ENCODE measurements around the gene GRIK2. TPM values are rescaled to one million over a fixed set of nuclear protein-coding genes. Genes with fewer than 3 reads are reported as not detected.
A peak's percentile ranks its signal among the peaks of the same experiment; 100 is the strongest.

Gene GRIK2
- total and polyA plus RNA-seq, 2 of the 4 experiments (the other 2 are of a cell fraction), result 8.2 to 15.2 TPM

- intact Hi-C loops (cut with micrococcal nuclease), result loop anchor here (2.0 kb wide), 1 partner anchor 137 kb away; no protein-coding TSS in a partner anchor
- Histone ChIP-seq H4K20me1 (ENCODE audit: insufficient read depth, low read length) (no peaks in the 10 kb centered on the region), H3K27me3 (ENCODE audit: control insufficient read depth, insufficient read depth, low read length) (no peaks in the 10 kb centered on the region; the same call in 1 of the 2 replicates), H4K5ac (ENCODE audit: low read depth, low read length) (no peak overlapping the region), H3K4me2 (ENCODE audit: low read depth, low read length) (peak overlapping the region; percentile 87), H2AK9ac (replicated peaks; ENCODE audit: low read depth, low read length, poor library complexity) (peak overlapping the region; percentile 22), H2BK15ac (ENCODE audit: low read depth, low read length) (no peak overlapping the region; the same call in 2 of the 3 replicates), H4K91ac (ENCODE audit: insufficient read depth, low read depth, low read length) (peak overlapping the region; percentile 16), H2BK5ac (ENCODE audit: low read depth, low read length, poor library complexity, severe bottlenecking) (peak overlapping the region; percentile 18), H4K8ac (ENCODE audit: low read depth in 2 of 2, low read length in 2 of 2) (peak overlapping the region; percentile 1 to 50; a peak in 3 of 4 replicates), H3K14ac (replicated peaks; ENCODE audit: low read depth, low read length) (no peak overlapping the region), H3K79me1 (ENCODE audit: low read depth in 1 of 2, low read length in 2 of 2) (peaks cover 6 to 14% of the 10 kb centered on the region in 2 experiments; a peak in 2 of 4 replicates), H3K9me1 (ENCODE audit: insufficient read depth, low read length) (0 out of 2 replicates have a peak, but pooled peaks cover 2% of the 10 kb centered on the region), H3K4me1 (ENCODE audit: control insufficient read depth, insufficient read depth, low read length) (0 out of 2 replicates have a peak, but pooled peaks cover 8% of the 10 kb centered on the region), H3K4me3 (ENCODE audit: insufficient read depth, low read depth, low read length) (peak overlapping the region; percentile 54), H3K27ac (ENCODE audit: insufficient read depth, low read length) (peak overlapping the region; percentile 20; the same call in 1 of the 2 replicates), H3K9me3 (ENCODE audit: control insufficient read depth, insufficient read depth, low read length) (no peaks in the 10 kb centered on the region), H3K4ac (ENCODE audit: low read depth, low read length) (peak overlapping the region; percentile 26), H2BK120ac (ENCODE audit: low read depth, low read length) (no peak overlapping the region), H2AK5ac (ENCODE audit: low read depth, low read length) (no peak overlapping the region), H2AFZ (replicated peaks; ENCODE audit: low read length, poor library complexity) (peak overlapping the region; percentile 94), H2BK20ac (ENCODE audit: low read depth, low read length) (no peak overlapping the region), H3K9ac (ENCODE audit: low read depth, low read length) (peak overlapping the region; percentile 44; the same call in 1 of the 2 replicates), H3K36me3 (ENCODE audit: control insufficient read depth, insufficient read depth, low read length) (no peaks in the 10 kb centered on the region; the same call in 1 of the 2 replicates), H3K18ac (ENCODE audit: low read depth, low read length) (peak overlapping the region; percentile 11; the same call in 1 of the 2 replicates), H3K23ac (ENCODE audit: low read depth, low read length) (0 out of 2 replicates have a peak overlapping the region, but pooled peaks have one; percentile 6), H3K56ac (ENCODE audit: extremely low read depth, insufficient read depth, low read length) (no peak overlapping the region)
- dilution Hi-C loops (cut with HindIII; ENCODE audit: low sequenced_read_pairs, unreplicated experiment), result no loop called here
- ATAC-seq (ENCODE audit: low read depth) (peak; percentile 65), DNase-seq (peak; percentile 46)
- ChIA-PET CTCF (no interaction called here), POLR2A (ENCODE audit: unreplicated experiment) (no interaction called here)
- TF ChIP-seq CEBPB (IDR thresholded peaks at IDR 0.05; ENCODE audit: low read depth, low read length) (no peak), MAZ (IDR thresholded peaks at IDR 0.05; ENCODE audit: borderline replicate concordance, low read depth, low read length) (peak; percentile 9; the same call in 1 of the 2 replicates), BHLHE40 (IDR thresholded peaks at IDR 0.05; ENCODE audit: low read depth, low read length) (peak; percentile 34; the same call in 1 of the 2 replicates), MXI1 (IDR thresholded peaks at IDR 0.05; ENCODE audit: borderline replicate concordance, low read depth, low read length) (peak; percentile 24; the same call in 1 of the 2 replicates), USF2 (IDR thresholded peaks at IDR 0.05; ENCODE audit: low read depth, low read length) (no peak), NFE2L2 (IDR thresholded peaks at IDR 0.05; ENCODE audit: low read depth, low read length) (no peak)
- 4% methylated on average over 15 of the region's 50 CpGs; no CpG with 5 or more reads in 1 of the 2 experiments for WGBS, 2 experiments (ENCODE audit: extremely low coverage in 2 of 2, insufficient read length in 1 of 2)
- in situ Hi-C loops (cut with MboI; ENCODE audit: low sequenced_read_pairs), result no loop called here
- BruUV-seq (replicated peaks), result no TSS peak
Measured at GRCh38 chr6:101401792-101402621, 8.5 kb downstream of the GRIK2 start.

Measured in IMR-90 (cell line).